ENCODE measurements around the gene SUN5. TPM values are rescaled to one million over a fixed set of nuclear protein-coding genes. Genes with fewer than 3 reads are reported as not detected.

Gene SUN5
- total and polyA plus RNA-seq, 9 donors = not detected

DNA sequence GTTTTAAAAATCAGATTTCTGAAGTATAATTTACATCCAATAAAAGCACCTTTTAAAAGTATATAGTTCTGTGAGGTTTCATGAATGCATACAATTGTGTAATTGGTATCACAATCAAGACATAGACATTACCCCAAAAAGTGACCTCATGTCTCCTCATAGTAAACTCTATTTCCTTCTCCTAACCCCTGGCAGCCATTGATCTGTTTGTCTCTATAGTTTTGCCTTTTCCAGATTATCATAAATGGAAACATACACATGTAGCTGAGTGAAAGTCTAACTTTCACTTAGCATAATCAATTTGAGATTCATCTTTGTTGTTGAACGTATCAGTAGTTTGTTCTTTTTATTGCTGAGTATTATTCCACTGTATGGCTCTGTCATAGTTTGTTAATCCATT is 57.6 kb downstream of the SUN5 start:
- no peak for DNase-seq
- intact Hi-C loops (cut with DNase I) = no loop called here
- WGBS, 3 donors = 62 to 82% (median 71%) methylated on average over 1 of the region's 1 CpG

DNA sequence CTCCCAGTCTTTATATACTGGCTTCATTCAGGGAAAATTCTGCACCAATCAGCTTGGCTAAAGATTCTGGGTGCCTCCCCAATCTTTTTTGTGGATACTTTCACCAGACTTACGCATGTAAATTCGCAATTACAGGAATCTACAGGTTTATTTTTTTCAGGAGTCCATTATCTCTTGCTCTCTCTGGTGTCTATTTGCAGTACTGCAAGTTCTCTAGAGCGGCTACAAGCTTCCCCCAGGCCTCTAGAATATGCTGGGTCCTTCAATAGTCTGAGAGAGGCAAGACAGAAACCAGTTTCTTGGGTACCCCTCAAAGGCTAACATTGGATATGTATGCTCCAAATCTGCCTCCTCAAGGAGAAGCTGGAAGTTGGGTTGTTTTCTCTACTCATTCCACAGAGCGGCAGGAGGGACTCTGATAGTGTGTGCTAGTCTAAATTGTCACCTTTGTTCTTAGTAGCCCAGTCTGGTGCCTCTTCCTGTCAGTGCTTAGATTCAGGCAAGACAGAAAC is 58.5 kb downstream of the SUN5 start:
- no peaks in the 10 kb centered on the region for H3K4me1 ChIP-seq (ENCODE audit: insufficient read depth)
- intact Hi-C loops (cut with DNase I) = no loop called here
- H3K27ac ChIP-seq = no peak overlapping the region
- H3K4me3 ChIP-seq = no peak overlapping the region
- H3K27me3 ChIP-seq = no peaks in the 10 kb centered on the region
- no peak for TF ChIP-seq EP300 (IDR thresholded peaks at IDR 0.05)
- TF ChIP-seq POLR2A (IDR thresholded peaks at IDR 0.05) = no peak
- TF ChIP-seq, protein P1, sequence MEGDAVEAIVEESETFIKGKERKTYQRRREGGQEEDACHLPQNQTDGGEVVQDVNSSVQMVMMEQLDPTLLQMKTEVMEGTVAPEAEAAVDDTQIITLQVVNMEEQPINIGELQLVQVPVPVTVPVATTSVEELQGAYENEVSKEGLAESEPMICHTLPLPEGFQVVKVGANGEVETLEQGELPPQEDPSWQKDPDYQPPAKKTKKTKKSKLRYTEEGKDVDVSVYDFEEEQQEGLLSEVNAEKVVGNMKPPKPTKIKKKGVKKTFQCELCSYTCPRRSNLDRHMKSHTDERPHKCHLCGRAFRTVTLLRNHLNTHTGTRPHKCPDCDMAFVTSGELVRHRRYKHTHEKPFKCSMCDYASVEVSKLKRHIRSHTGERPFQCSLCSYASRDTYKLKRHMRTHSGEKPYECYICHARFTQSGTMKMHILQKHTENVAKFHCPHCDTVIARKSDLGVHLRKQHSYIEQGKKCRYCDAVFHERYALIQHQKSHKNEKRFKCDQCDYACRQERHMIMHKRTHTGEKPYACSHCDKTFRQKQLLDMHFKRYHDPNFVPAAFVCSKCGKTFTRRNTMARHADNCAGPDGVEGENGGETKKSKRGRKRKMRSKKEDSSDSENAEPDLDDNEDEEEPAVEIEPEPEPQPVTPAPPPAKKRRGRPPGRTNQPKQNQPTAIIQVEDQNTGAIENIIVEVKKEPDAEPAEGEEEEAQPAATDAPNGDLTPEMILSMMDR (IDR thresholded peaks at IDR 0.05) = no peak
- H3K36me3 ChIP-seq = no peaks in the 10 kb centered on the region
- 32 to 41% (median 35%) methylated on average over 4 of the region's 4 CpGs for WGBS, 3 donors
- no peak for DNase-seq
- no peaks in the 10 kb centered on the region for H3K9me3 ChIP-seq

More for the DNA sequence above, 57.6 kb downstream of the SUN5 start:
- no peak overlapping the region for H3K4me3 ChIP-seq
- H3K36me3 ChIP-seq = no peaks in the 10 kb centered on the region
- no peaks in the 10 kb centered on the region for H3K9me3 ChIP-seq
- H3K27me3 ChIP-seq = no peaks in the 10 kb centered on the region
- H3K4me1 ChIP-seq (ENCODE audit: insufficient read depth) = no peaks in the 10 kb centered on the region
- no peak overlapping the region for H3K27ac ChIP-seq
- TF ChIP-seq, protein P1 (IDR thresholded peaks at IDR 0.05) = no peak

DNA sequence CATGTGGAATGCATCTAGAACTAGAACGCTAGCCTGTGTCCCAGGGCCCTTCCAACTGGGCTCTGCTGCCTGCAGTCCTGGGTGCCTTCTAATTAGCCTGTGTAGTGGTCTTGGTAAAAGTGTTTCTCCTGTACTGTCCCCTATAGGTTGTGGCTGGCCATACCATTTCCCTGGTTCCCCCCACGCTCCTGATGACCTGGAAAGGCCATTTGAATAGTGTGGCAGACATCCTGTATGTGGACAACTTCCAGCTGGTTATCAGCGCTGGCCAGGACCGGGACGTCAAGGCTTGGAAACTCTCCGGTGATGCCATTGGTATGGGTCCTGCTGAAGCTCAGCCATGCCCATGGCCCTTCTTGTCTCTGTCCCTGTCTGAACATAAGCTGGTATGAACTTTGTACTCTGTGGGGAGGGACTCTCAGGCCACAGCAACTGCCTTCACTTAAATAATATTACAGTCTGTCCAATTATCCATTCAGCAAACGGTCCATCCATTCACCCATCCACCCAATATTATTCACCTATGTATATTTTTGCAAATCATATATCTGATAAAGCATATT is 60.7 kb downstream of the SUN5 start:
- TF ChIP-seq, protein P1 (IDR thresholded peaks at IDR 0.05) = no peak
- no peak for TF ChIP-seq POLR2A (IDR thresholded peaks at IDR 0.05)
- TF ChIP-seq EP300 (IDR thresholded peaks at IDR 0.05) = no peak

DNA sequence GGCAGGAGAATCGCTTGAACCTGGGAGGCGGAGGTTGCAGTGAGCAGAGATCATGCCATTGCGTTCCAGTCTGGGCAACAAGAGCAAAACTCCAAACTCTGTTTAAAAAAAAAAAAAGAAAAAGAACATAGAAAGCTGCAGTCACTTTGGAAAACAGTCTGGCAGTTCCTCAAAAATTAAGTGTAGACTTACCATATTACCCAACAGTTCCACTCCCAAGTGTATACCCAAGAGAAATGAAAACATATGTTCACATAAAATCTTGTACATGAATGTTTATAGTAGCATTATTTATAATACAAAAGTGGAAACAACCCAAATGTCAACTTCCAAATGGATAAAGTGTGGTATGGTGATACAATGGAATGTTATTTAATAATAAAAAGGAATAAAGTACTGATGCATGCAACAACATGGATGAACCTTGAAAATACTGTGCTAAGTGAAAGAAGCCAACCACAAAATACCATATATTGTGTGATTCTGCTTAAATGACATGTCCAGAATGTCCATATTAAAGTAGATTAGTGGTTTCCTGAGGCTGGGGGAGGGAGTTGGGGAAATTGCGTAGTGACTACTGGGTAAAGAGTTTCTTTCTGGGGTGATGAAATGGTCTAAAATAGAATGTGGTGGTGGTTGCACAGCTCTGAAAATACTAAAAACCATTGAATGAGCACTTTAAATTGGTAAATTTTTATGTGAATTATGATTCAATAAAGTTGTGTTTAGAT is 62.9 kb downstream of the SUN5 start:
- Histone ChIP-seq H3K36me3 (no peaks in the 10 kb centered on the region), H3K27ac (no peak overlapping the region), H3K4me1 (ENCODE audit: insufficient read depth) (no peaks in the 10 kb centered on the region), H3K9me3 (no peaks in the 10 kb centered on the region), H3K4me3 (no peak overlapping the region), H3K27me3 (no peaks in the 10 kb centered on the region)
- TF ChIP-seq POLR2A (IDR thresholded peaks at IDR 0.05) (no peak), EP300 (IDR thresholded peaks at IDR 0.05) (no peak)
- TF ChIP-seq, protein P1 (IDR thresholded peaks at IDR 0.05) = no peak
- intact Hi-C loops (cut with DNase I) = no loop called here
- WGBS, 3 donors = 71 to 89% (median 78%) methylated on average over 4 of the region's 4 CpGs
- no peak for DNase-seq

More for the DNA sequence above, 60.7 kb downstream of the SUN5 start:
- no peaks in the 10 kb centered on the region for H3K4me1 ChIP-seq (ENCODE audit: insufficient read depth)
- no peaks in the 10 kb centered on the region for H3K36me3 ChIP-seq
- H3K4me3 ChIP-seq = no peak overlapping the region
- H3K9me3 ChIP-seq = no peaks in the 10 kb centered on the region
- WGBS, 3 donors = 70 to 85% (median 80%) methylated on average over 7 of the region's 7 CpGs
- intact Hi-C loops (cut with DNase I) = no loop called here
- H3K27ac ChIP-seq = no peak overlapping the region
- no peaks in the 10 kb centered on the region for H3K27me3 ChIP-seq
- no peak for DNase-seq

Measured in ovary (tissue), 9 donors.